IPS DF 6.9 (cell line): Measurements from ENCODE around the gene PDE11A.

Experiments
- DNase-seq: peaks from one replicate; pipeline ENCODE4 v3.0.0-alpha.2; 2013; ENCODE audit warnings: low read depth, low spot score
- H3K27ac ChIP-seq: one replicate; pipeline ENCODE4 v1.5.1; 2013; ENCODE audit warnings: low read length, control low read depth
- H3K27me3 ChIP-seq: 2 replicates; pipeline ENCODE4 v1.6.1; 2013; ENCODE audit warnings: mild to moderate bottlenecking, low read length; ENCODE audit not compliant: control insufficient read depth, insufficient read depth
- H3K36me3 ChIP-seq: 2 replicates; pipeline ENCODE4 v1.6.1; 2013; ENCODE audit warnings: low read length; ENCODE audit not compliant: control insufficient read depth, insufficient read depth
- H3K4me1 ChIP-seq: 2 replicates; pipeline ENCODE4 v1.6.1; 2013; ENCODE audit warnings: low read length; ENCODE audit not compliant: control insufficient read depth, insufficient read depth
- H3K4me3 ChIP-seq: 2 replicates; pipeline ENCODE4 v1.5.1; 2013; ENCODE audit warnings: mild to moderate bottlenecking, low read length
- H3K9me3 ChIP-seq: 2 replicates; pipeline ENCODE4 v1.6.1; 2013; ENCODE audit warnings: low read length, inconsistent platforms; ENCODE audit not compliant: control insufficient read depth, insufficient read depth
- WGBS: extraction: QIAGEN DNeasy Blood & Tissue Kit; methylation state at CpG from one replicate; pipeline ENCODE4 v1.1.7; 2013; ENCODE audit warnings: mixed read lengths, missing lambda C conversion rate; ENCODE audit not compliant: insufficient read length, insufficient coverage; 5-methylcytosine and 5-hydroxymethylcytosine counted together

The PDE11A gene

DNA sequence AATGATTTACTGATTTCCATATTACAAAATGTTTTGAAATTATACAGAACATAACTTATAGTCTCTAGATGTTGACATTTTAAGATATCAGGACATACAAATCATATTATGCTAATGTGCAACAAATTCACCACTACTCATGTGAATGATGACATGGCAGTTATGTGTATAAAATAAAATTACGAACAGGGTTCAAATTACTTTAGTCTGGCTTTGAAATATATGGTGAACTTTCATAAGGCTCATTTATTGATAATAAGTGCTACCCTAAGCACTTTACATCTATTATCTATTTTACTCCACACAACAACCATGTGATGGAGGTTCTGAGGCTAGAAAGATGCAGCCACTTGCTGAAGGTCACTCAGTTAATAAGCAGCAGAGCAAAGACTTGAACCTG lies 62.8 kb downstream of the PDE11A start:
- no peaks in the 10 kb centered on the region for H3K9me3 ChIP-seq
- no peak overlapping the region for H3K27ac ChIP-seq
- no peaks in the 10 kb centered on the region for H3K36me3 ChIP-seq
- H3K4me1 ChIP-seq, result no peaks in the 10 kb centered on the region
- no peak for DNase-seq
- H3K27me3 ChIP-seq, result no peaks in the 10 kb centered on the region
- no CpG with 5 or more reads among the region's 1 CpG for WGBS
- H3K4me3 ChIP-seq, result no peak overlapping the region

DNA sequence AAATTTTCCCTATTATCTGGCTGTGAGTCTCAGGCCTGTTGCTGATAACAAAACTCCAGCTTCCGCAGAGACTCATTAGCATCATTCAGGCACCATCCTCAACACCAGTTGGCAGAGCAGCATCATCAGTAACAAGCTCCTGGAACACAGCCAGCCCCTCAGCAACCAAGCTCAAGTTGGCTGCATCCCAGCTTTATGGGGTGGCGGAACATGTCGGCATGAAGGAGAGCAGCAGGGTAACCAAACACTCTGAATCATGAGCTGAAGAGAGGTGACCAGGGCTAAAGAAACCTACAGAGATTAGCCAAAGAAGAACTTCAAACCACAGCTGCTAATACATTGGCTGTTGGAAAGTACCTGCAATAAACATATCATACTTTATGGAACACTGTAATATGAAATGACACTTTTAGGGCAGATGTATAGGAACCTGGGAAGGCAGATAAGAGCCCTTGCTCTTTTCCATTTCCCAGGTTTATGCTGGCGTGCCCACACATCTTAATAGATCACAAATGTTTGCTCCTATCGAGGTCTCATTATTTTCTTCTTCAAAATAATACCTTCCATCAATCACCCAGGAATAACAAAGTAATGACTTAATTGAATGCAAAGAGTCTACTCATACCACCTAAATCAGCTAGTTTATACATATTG lies 63.8 kb downstream of the PDE11A start:
- Histone ChIP-seq H3K4me3 (no peak overlapping the region), H3K27ac (no peak overlapping the region), H3K27me3 (no peaks in the 10 kb centered on the region), H3K4me1 (no peaks in the 10 kb centered on the region), H3K9me3 (no peaks in the 10 kb centered on the region), H3K36me3 (no peaks in the 10 kb centered on the region)
- no peak for DNase-seq
- WGBS, result no CpG with 5 or more reads among the region's 5 CpGs

DNA sequence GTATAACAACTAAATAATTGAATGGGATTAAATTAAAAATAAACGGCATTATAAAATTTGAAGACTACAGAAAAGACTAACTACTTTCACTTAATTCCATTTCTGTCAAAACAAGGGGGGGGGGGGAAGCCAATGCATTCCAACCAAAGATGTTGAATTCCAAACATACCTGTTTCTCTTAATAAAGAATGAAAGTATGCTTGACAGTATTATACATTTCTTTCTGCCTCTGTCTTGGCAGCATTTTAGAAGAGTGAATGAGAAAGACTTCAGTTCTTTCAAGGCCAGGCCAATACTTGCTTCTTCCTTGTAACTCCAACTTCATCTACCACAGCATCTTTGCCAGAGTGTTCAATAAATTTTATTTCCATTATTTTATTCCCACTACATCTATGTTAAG lies 65.9 kb downstream of the PDE11A start:
- no peak for DNase-seq
- H3K4me1 ChIP-seq, result no peaks in the 10 kb centered on the region
- WGBS, result no CpG with 5 or more reads among the region's 1 CpG
- H3K27ac ChIP-seq, result no peak overlapping the region
- H3K4me3 ChIP-seq, result no peak overlapping the region
- H3K9me3 ChIP-seq, result no peaks in the 10 kb centered on the region
- no peaks in the 10 kb centered on the region for H3K27me3 ChIP-seq
- no peaks in the 10 kb centered on the region for H3K36me3 ChIP-seq

DNA sequence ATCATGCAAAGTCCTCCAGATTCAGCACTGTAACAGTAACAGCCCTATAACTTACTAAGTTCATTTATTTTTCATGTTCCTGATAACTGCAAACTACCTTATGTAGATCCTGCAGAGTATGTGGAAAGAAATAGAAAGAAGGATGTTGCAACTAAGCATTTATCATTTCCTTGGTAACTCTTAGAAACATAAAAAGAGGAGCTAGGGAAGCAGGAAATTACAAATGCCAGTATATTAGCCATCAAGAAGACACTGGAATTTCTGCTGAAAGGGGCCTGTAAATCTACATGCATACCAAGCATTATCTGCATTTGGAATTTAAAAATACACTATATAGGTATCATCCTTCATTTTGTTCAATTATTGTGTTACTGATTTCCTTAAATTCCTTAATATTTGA lies 66.8 kb downstream of the PDE11A start:
- DNase-seq, result no peak
- Histone ChIP-seq H3K9me3 (no peaks in the 10 kb centered on the region), H3K27me3 (no peaks in the 10 kb centered on the region), H3K4me1 (no peaks in the 10 kb centered on the region), H3K27ac (no peak overlapping the region), H3K36me3 (no peaks in the 10 kb centered on the region), H3K4me3 (no peak overlapping the region)

DNA sequence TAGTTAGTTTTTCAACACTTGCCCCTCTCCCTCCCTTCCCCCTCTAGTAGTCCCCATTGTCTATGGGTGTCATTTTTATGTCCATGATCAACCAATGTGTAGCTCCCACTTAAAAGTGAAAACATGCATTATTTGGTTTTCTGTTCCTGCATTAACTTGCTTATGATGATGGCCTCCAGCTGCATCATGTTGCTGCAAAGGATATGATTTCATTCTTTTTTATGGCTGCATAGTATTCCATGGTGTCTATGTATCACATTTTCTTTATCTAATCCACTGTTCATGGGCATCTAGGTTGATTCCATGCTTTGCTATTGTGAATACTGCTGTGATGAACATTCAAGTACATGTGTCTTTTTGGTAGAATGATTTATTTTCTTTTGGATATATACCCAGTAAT lies 70.5 kb downstream of the PDE11A start:
- Histone ChIP-seq H3K36me3 (no peaks in the 10 kb centered on the region), H3K4me3 (no peak overlapping the region), H3K27me3 (no peaks in the 10 kb centered on the region), H3K4me1 (no peaks in the 10 kb centered on the region), H3K9me3 (no peaks in the 10 kb centered on the region), H3K27ac (no peak overlapping the region)
- no peak for DNase-seq

DNA sequence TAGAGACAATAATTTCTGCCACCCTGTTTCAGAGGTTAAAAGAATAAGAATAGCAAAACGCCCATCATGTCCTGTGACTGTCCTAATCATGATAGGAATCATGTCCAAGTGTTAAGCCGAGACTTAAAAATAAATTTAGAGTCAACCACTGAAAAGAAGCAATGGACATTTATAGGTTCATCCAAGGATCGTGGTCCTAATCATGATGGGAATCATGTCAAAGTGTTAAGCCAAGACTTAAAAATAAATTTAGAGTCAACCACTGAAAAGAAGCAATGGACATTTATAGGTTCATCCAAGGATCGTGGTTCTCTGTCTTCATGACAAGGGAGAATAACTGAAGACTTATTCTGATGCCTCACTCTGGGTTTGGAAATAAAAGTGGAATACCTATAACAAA lies 73.6 kb downstream of the PDE11A start:
- Histone ChIP-seq H3K27ac (no peak overlapping the region), H3K9me3 (no peaks in the 10 kb centered on the region), H3K27me3 (no peaks in the 10 kb centered on the region), H3K36me3 (no peaks in the 10 kb centered on the region), H3K4me1 (no peaks in the 10 kb centered on the region), H3K4me3 (no peak overlapping the region)
- no peak for DNase-seq
- no CpG with 5 or more reads among the region's 4 CpGs for WGBS

DNA sequence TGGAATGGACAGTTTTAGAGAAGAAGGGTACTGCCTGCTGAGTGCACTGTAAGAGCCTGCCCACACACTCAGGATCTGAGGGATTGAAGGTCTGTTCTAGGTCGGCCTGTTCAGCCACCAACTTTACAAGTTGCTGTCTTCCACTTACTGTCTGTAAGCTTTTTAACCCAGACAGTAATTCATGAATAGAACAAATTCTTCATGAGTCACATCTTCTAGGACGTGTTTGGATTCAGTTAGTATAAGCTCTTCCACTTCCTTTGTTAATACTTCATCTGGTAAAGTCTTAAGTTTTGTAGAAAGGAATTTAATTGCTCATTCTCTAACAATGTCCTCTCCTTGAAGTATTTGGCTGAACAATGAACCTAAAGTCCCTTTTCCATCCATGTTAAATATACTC lies 74.6 kb downstream of the PDE11A start:
- Histone ChIP-seq H3K27ac (no peak overlapping the region), H3K9me3 (no peaks in the 10 kb centered on the region), H3K36me3 (no peaks in the 10 kb centered on the region), H3K27me3 (no peaks in the 10 kb centered on the region), H3K4me3 (no peak overlapping the region), H3K4me1 (no peaks in the 10 kb centered on the region)
- DNase-seq, result no peak
- no CpG with 5 or more reads among the region's 2 CpGs for WGBS

DNA sequence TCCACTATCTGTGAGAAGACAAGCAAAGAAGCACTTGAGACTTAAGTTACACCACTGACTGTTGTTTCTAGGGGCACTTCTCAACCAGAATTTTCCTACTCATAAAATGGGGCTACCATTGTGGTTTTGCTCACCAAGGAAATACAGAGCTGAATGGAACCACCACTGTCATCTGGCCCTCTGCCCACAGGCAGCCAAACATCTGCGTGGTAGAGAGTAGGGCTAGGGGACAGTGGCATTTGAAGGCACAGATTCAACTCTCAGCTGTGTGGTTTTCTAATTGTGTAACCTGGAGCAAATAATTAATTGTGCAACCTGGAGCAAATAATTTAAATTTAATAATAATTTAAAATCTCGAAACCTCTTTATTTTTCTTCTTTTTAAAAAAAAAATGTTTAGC lies 79.6 kb downstream of the PDE11A start:
- H3K4me1 ChIP-seq, result no peaks in the 10 kb centered on the region
- H3K4me3 ChIP-seq, result no peak overlapping the region
- no peaks in the 10 kb centered on the region for H3K27me3 ChIP-seq
- WGBS, result no CpG with 5 or more reads among the region's 2 CpGs
- no peaks in the 10 kb centered on the region for H3K36me3 ChIP-seq
- H3K27ac ChIP-seq, result no peak overlapping the region
- H3K9me3 ChIP-seq, result no peaks in the 10 kb centered on the region
- DNase-seq, result no peak

DNA sequence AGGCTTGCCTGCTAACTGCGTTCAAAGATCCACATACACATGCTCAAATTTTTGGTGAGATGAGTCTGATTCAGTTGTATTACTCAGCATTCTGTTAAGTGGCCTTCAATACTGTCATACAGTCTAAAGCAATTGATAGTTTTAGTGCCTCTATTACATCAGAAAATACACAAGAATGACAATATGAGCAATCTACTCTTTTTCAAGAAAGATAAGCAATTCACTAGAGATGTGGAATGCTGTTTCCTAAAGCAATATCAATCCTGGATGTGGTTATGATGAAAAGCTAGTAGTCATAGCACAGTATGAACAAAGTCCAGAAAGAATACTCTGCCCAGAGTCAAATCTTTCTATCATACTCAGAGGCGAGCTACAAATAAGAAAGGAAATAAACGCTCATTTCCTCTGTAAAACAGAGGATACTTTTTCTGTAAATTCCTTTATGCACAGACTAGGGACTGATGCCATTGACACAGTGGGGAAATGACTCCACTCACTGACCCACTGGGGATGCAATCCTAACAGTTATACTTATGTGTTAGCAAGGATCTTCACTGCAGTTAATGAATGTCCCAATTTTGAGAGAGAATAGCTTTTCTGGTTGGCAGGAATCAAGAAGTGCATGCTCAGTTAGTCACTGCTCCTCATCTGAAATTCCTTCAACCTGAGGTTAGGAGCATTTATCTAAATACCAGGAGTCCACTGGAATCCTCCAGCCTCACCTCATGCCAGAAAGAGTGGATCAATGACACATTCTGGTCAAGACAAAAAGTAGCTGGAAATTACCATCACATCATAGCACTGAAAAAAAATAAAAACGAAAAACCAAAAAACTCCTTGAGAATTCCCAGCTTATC lies 83.3 kb downstream of the PDE11A start:
- no peak overlapping the region for H3K27ac ChIP-seq
- H3K4me3 ChIP-seq, result no peak overlapping the region
- H3K4me1 ChIP-seq, result no peaks in the 10 kb centered on the region
- H3K9me3 ChIP-seq, result no peaks in the 10 kb centered on the region
- DNase-seq, result no peak
- no CpG with 5 or more reads among the region's 4 CpGs for WGBS
- no peaks in the 10 kb centered on the region for H3K27me3 ChIP-seq
- no peaks in the 10 kb centered on the region for H3K36me3 ChIP-seq

DNA sequence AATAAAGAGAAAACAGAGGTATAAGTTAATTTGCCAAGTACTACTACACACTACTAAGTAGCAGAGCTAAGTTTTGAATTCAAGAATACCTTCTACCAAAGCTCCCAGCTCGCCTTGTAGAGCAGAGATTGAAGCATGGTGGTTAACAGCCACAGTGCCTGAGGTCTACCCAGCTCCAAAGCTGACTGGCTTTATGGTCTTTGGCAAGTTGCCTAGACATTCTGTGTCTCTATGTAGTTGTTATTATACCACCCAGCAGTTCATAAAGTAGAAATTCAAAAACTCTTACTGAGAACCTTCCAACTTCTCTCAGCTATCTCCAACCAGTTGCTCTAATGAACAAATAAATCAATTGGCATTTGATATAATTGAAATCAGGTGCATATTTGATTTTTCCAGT lies 87.8 kb downstream of the PDE11A start:
- WGBS, result no CpG with 5 or more reads among the region's 1 CpG

More for the DNA sequence above, 87.8 kb downstream of the PDE11A start:
- no peak overlapping the region for H3K4me3 ChIP-seq
- no peaks in the 10 kb centered on the region for H3K9me3 ChIP-seq
- no peak for DNase-seq
- no peaks in the 10 kb centered on the region for H3K4me1 ChIP-seq
- no peaks in the 10 kb centered on the region for H3K36me3 ChIP-seq
- no peaks in the 10 kb centered on the region for H3K27me3 ChIP-seq
- no peak overlapping the region for H3K27ac ChIP-seq
